ENCODE measurements around the gene GPR25.

DNA sequence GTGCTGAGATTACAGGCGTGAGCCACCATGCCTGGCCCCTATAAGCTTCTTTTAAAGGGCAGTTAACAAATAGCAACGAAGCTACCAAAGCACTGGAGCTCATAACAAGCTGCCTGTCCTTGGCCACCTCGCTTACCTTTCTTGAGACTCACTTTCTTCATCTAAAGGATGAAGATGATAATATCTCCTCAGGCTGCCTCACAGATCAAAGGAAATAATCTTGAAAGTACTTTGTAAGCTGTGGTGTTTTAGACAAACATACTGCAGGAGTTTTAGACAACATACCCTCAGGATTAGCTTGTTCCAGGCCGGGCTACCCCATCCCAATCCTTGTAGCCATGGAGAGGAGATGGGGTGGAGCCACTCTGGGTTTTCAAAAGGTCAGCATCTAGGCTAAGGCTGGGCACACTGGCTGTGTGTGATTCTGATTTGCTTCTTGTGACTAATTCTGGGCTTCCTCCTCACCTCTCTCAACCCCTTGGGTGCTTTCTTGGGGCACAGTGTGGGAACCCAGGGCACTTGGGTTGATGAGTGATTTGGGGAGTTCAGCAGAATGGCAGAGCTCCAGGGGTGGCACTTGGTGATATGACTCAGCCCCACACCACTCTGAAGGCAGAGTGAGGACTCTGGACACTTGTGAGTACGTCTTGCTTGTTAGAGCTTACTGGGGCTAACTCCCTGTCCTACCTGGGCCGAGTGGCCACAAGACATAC, 5.2 kb downstream of the GPR25 start:
- TF ChIP-seq, protein P1, sequence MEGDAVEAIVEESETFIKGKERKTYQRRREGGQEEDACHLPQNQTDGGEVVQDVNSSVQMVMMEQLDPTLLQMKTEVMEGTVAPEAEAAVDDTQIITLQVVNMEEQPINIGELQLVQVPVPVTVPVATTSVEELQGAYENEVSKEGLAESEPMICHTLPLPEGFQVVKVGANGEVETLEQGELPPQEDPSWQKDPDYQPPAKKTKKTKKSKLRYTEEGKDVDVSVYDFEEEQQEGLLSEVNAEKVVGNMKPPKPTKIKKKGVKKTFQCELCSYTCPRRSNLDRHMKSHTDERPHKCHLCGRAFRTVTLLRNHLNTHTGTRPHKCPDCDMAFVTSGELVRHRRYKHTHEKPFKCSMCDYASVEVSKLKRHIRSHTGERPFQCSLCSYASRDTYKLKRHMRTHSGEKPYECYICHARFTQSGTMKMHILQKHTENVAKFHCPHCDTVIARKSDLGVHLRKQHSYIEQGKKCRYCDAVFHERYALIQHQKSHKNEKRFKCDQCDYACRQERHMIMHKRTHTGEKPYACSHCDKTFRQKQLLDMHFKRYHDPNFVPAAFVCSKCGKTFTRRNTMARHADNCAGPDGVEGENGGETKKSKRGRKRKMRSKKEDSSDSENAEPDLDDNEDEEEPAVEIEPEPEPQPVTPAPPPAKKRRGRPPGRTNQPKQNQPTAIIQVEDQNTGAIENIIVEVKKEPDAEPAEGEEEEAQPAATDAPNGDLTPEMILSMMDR (IDR thresholded peaks at IDR 0.05; ENCODE audit: low read depth, low read length, poor library complexity, severe bottlenecking), result no peak
- no peak for TF ChIP-seq EZH2phosphoT487 (IDR thresholded peaks at IDR 0.05; ENCODE audit: borderline replicate concordance, low read length)

Data from DOHH2 (cell line).